Activated CD8-positive, alpha-beta memory T cell treated with anti-CD3 and anti-CD28 coated beads for 1 hour (primary cell): ENCODE measurements around the gene MAN1A2.
"Not testable (repeated sequence)": the region's sequence is repeated elsewhere in the genome, so short reads cannot be mapped to it uniquely, and the experiment has no call there.

Experiments used
- DNase-seq, 2 donors: peaks; one replicate each; pipeline ENCODE4 v3.0.0-alpha.2; 2020; ENCODE audit warnings: low read depth in 1 of 2; ENCODE audit errors: extremely low read depth in 1 of 2

Gene MAN1A2

GRCh38 chr1:117555806-117556205 lies 188.6 kb downstream of the MAN1A2 start:
- no peak for DNase-seq

GRCh38 chr1:117556341-117556740 lies 189.1 kb downstream of the MAN1A2 start:
- DNase-seq: no peak

DNA sequence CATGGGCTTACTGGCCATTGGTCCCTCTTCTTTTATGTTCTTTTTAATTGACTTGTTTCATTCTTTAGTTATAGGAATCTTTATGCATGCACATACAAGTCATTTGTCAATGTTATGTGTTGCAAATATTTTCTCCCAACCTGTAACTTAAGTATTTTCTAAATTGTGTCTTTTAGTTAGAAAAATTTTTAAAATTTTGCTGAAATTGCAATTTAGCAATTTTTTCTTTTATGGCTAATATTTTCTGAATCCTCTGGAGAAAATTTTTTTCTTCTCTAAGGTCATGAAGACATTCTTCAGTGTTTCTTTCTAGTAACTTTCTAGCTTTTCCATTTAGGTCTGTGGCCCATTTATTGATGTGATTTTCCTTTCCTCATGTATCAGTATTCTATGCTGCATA lies 189.7 kb downstream of the MAN1A2 start:
- no peak for DNase-seq

DNA sequence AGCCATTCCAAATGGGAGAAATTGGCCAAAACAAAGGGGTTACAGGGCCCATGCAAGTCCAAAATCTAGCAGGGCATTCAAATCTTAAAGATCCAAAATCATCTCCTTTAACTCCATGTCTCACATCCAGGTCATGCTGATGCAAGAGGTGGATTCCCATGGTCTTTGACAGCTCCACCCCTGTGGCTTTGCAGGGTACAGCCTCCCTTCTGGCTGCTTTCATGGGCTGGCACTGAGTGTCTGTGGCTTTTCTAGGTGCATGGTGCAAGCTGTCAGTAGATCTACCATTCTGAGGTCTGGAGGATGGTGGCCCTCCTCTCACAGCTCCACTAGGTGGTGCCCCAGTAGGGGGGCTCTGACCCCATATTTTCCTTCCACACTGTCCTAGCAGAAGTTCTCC lies 191.2 kb downstream of the MAN1A2 start:
- not testable (repeated sequence) for DNase-seq

DNA sequence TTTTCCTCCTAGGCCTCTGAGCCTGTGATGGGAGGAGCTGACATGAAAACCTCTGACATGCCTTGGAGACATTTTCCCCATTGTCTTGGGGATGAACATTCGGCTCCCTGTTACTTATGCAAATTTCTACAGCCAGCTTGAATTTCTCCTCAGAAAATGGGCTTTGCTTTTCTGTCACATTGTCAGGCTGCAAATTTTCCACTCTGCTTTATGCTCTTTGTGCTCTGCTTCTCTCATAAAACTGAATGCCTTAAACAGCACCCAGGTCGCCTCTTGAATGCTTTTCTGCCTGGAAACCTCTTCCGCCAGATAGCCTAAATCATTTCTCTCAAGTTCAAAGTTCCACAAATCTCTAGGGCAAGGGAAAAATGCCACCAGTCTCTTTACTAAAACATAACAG lies 191.9 kb downstream of the MAN1A2 start:
- DNase-seq: no peak

DNA sequence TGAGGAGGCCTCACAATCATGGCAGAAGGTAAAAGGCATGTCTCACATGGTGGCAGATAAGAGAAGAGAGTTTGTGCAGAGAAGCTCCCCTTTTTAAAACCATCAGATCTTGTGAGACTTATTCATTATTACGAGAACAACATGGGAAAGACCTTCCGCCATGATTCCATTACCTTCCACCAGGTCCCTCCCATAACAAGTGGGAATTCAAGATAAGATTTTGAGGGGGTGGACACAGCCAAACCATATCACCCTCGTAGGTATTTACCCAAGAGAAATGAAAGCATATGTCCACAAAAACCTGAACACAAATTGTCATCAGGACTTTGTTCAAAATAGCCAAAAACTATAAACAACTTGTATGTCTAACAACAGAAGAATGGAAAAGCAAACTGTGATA lies 192.7 kb downstream of the MAN1A2 start:
- DNase-seq: no peak

DNA sequence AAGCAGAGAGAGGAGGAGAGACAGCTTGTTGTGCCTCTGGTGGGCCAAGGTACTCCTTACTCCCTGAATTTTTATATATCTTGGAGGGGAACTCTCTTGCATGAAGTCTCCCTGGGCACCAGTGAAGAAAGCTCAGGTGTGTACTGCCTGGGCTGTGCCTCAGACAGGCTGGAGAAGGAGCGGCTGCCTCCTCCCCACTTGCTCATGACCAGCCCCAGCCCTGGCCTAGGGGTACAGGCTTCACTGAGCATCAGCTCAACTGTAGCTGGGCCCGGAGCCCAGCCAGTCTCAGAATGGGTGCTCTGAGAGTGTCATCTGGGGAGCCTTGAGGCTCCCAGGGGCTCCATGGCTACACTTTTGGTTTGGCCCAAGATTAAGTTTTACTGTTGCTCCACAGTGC lies 193.8 kb downstream of the MAN1A2 start:
- no peak for DNase-seq

DNA sequence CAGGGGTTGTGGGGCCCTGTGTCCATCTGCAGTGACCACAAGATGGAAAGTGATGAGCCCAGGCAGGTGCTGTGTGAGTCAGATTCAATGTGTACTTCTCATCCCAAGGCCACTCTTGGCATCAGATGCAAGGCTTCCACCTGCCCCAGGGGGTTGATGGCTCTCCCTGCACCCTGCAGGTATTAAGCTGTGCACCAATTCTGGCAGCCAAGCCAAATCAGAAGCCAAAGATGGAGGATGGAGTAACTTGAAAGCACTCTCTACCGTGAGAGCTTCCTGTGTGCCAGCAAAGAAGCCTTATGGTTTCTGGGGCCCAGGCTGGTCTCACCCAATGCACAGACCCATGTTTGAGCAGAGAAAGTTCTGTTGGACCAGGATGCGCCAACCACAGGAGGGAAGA lies 194.3 kb downstream of the MAN1A2 start:
- DNase-seq: no peak

DNA sequence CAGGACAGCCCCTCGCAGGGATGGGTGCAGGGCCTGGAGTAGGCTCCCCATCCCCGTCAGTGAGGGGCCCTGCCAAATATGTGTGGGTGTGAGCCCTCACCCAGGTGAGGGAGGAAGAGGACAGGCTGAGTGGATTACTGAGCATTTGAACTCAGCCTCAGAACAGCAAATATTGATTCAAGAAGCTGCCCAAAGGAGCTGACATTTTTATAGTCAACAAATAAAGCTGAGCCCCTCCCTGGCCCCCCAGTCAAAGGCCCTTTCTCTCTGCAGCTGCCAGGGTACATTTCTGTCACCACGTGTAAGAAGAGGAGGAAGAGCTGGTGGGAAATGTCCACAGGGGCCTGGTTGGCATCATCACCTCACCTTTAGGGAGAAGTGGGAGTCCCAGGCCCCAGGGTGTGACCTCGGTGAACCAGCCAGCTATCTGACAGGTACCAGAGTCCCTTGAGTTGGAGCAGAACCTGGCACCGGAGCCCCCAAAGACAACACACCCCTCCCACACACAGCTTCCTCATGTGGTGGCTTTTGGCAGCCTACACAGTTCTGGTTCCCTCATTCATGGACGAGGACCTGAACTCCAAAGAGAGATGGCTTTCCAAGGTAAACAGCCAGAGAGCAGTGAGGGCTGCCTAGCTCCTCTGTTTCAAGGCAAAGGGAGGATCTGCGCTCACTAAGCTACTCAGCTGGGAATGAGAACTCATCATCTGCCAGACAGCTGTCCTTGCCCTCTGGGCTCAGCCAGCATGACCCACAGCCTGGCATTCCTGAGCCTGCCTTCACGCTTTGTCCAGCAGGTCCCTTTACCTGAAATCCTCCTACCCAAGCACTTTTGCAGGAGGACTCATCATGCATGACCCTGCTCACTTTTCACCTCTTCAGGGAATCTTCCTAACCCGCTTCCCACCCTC lies 195.6 kb downstream of the MAN1A2 start:
- no peak for DNase-seq

DNA sequence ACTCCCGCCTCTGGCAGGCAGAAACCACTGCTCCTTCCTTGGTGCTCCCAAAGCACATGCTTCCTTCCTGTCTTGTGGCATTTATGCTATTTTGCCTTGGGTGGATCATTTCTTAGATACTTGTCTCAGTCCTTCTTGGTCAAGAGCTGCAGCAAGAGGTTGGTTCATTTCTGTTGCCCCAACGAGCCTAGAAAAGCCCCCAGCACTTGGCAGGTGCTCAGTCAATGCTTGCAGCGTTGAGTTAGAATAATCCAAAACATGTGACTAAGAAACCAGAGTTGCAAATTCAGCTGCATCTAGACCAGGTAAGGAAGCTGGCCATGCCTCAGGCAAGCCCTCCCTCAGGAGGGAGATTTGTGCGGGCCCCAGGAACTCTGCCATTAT lies 196.2 kb downstream of the MAN1A2 start:
- no peak for DNase-seq

DNA sequence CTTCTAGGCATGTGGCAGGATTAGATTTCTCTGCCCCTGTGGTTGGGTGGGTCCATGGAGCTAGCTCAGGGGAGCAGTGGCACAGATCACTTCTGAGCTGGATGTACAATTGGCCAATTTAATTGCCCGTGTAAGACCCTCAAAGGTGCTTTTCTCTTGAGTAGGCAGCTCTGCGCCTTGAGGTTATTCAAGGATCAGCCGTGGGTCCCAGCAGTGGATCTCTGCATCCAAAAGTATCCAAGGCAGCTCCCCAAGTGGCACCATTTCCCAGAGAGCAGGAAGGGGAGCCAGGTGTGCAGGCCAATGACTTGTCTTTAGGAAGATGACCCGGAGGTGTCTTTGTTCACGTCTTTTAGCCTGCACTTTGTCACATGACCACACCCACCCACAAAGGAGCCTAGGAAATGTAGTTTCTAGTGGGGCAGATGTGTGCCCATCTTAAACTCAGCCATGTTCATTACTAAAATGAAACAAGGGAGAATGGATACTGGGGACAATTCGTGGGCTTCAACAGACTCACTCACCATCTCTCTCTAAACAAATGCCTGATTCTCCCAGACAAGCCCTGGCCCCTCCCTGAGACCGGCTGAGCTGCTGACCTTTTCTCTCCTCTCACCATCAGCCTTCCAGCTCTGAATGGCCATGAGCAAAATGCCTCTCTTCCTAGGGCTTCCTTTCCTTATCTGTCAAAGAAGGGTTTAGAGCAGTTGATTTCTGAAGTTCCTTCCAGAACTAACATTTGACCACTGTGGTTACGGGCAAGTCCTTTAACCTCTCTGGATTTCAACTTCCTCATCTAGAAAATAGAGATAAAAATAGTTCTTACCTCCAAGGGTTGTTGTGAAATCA lies 197.2 kb downstream of the MAN1A2 start:
- DNase-seq: no peak

DNA sequence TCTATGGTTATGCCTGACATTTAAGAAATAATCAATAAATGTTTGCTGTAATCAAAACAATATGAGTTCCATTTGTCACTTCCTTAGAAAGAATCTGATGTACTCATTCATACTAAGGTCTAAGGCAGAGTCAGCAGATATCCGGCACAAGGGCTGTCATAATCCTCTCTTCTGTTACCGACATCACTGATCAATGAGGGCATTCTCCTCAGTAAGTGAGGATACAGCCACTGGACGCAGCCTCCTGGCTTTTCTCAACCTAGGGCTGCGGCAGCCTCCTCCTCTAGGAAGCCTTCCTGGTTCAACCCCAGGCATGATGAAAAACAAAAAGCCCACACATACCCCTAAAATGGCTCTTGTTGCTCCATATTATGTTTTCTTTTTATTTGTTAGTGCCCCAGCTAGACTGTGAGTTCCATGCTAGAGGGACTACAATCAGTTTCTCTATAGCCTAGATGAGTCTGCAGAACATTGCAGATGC lies 197.9 kb downstream of the MAN1A2 start:
- no peak for DNase-seq

GRCh38 chr1:117565745-117566455 lies 198.7 kb downstream of the MAN1A2 start:
- DNase-seq: no peak

DNA sequence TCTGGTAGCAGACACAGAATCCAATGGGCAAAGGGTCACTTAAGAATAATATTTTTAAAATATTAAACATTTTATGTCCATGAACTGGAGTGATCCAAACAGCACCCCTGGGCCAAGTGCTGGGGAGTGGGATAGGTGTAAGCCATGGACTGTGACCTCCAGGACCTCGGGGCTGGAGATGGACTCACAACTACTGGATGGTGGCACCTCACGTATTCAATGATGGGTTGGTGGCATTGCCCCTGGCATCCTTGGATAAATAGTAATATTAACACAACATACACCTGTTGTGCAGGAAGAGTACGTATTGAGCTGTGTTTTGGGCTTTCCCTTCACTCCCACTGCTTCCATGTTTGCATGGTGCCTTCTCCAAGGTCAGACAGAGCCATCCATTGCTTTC lies 199.3 kb downstream of the MAN1A2 start:
- DNase-seq: no peak

GRCh38 chr1:117567435-117567834 lies 200.2 kb downstream of the MAN1A2 start:
- no peak for DNase-seq

DNA sequence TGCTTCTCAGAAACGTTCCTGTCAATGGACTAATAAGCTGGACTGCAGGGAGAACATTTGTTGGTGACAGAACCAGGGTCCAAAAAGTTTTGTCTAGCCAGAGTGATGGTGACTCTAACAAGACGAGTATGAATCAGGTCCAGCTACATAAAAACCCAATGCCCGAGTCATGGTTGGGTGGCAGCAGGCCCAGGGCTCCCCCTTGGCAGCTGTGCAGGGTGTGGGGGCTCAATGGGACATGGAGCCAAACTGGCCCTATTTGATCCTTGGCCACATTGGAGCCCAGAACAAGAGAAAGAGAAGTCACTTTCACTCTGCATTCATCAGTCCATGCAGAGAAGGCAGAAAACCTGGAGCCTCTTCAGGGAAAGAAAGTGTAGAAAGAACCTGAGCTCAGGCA lies 200.7 kb downstream of the MAN1A2 start:
- no peak for DNase-seq

GRCh38 chr1:117568999-117569398 lies 201.8 kb downstream of the MAN1A2 start:
- DNase-seq: no peak

GRCh38 chr1:117569856-117570255 lies 202.6 kb downstream of the MAN1A2 start:
- no peak for DNase-seq

GRCh38 chr1:117570988-117571409 lies 203.8 kb downstream of the MAN1A2 start:
- no peak for DNase-seq

DNA sequence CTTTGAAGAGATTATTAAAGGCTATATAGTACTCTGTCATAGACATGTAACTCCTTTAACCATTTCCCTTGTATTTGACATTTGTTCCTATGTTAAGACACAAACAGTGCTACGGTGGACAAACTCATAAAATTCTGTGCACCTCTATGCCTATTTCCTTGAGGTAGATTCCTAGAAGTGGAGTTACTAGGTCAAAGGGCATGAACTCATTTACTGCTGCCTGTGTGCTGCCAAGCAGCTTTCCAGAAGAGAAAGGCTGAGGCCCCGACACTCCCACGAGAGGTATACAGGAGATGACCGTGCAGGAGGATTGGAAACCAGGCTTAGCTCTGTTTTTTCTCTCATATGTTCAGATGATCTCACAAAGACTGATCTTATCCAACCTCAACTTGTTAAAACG lies 204.2 kb downstream of the MAN1A2 start:
- DNase-seq: no peak

DNA sequence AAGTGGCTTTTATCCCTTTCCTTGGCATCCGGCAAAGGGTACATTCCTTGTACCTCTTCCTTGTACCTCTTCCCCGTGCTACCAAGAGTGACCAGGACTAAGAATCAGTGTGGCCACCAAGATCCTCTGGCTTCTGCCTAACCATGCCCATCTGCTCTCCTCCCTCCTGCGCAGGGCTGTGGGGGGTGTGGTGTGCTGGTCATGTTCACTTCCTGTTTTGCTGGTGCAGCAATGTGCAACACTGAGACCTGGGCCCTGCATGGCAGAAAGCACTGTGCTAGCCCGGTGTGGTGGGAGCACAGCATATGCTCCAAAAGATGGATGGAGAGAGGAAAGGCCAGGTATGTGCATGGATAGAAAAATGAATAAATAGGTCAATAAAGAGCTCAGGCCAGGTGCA lies 205.3 kb downstream of the MAN1A2 start:
- no peak for DNase-seq
